ENCODE data around the gene SERPINF2.
A peak's percentile ranks its signal among the peaks of the same experiment; 100 is the strongest.
"Not testable (repeated sequence)": the region's sequence is repeated elsewhere in the genome, so short reads cannot be mapped to it uniquely, and the experiment has no call there.

Gene SERPINF2

GRCh38 chr17:1705004-1705403, 37.7 kb upstream of the SERPINF2 start:
- Mint-ChIP-seq H3K36me3 (ENCODE audit: low read depth) (no peaks in the 10 kb centered on the region), H3K9me3 (no peaks in the 10 kb centered on the region)

GRCh38 chr17:1707107-1707506, 35.6 kb upstream of the SERPINF2 start:
- TF ChIP-seq, protein P1, sequence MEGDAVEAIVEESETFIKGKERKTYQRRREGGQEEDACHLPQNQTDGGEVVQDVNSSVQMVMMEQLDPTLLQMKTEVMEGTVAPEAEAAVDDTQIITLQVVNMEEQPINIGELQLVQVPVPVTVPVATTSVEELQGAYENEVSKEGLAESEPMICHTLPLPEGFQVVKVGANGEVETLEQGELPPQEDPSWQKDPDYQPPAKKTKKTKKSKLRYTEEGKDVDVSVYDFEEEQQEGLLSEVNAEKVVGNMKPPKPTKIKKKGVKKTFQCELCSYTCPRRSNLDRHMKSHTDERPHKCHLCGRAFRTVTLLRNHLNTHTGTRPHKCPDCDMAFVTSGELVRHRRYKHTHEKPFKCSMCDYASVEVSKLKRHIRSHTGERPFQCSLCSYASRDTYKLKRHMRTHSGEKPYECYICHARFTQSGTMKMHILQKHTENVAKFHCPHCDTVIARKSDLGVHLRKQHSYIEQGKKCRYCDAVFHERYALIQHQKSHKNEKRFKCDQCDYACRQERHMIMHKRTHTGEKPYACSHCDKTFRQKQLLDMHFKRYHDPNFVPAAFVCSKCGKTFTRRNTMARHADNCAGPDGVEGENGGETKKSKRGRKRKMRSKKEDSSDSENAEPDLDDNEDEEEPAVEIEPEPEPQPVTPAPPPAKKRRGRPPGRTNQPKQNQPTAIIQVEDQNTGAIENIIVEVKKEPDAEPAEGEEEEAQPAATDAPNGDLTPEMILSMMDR (IDR thresholded peaks at IDR 0.05) = no peak
- no peak for DNase-seq
- peaks cover 34% of the 10 kb centered on the region for H3K4me1 Mint-ChIP-seq
- no peaks in the 10 kb centered on the region for H3K36me3 Mint-ChIP-seq (ENCODE audit: low read depth)
- H3K27ac Mint-ChIP-seq = no peak overlapping the region
- H3K27me3 Mint-ChIP-seq (ENCODE audit: low read depth, poor library complexity) = peaks cover 64% of the 10 kb centered on the region
- no peaks in the 10 kb centered on the region for H3K9me3 Mint-ChIP-seq
- H3K4me3 Mint-ChIP-seq = no peak overlapping the region

More at GRCh38 chr17:1705004-1705403, 37.7 kb upstream of the SERPINF2 start:
- no peak overlapping the region for H3K4me3 Mint-ChIP-seq
- peaks cover 57% of the 10 kb centered on the region for H3K27me3 Mint-ChIP-seq (ENCODE audit: low read depth, poor library complexity)
- no peak overlapping the region for H3K27ac Mint-ChIP-seq
- TF ChIP-seq, protein P1 (IDR thresholded peaks at IDR 0.05) = no peak
- no peak for DNase-seq
- H3K4me1 Mint-ChIP-seq = peaks cover 16% of the 10 kb centered on the region

- H3K4me3 Mint-ChIP-seq = peak overlapping the region; percentile 74
- H3K36me3 Mint-ChIP-seq (ENCODE audit: low read depth); DNase-seq; H3K27ac Mint-ChIP-seq; H3K9me3 Mint-ChIP-seq: not testable (repeated sequence)
- peaks cover 46% of the 10 kb centered on the region for H3K4me1 Mint-ChIP-seq
- H3K27me3 Mint-ChIP-seq (ENCODE audit: low read depth, poor library complexity) = peaks cover 58% of the 10 kb centered on the region
Measured at GRCh38 chr17:1708791-1709346, 33.8 kb upstream of the SERPINF2 start.

GRCh38 chr17:1709403-1709951, 33.2 kb upstream of the SERPINF2 start:
- H3K9me3 Mint-ChIP-seq = no peaks in the 10 kb centered on the region
- DNase-seq = no peak
- H3K36me3 Mint-ChIP-seq (ENCODE audit: low read depth) = no peaks in the 10 kb centered on the region
- H3K4me3 Mint-ChIP-seq = peak overlapping the region; percentile 74
- TF ChIP-seq, protein P1 (IDR thresholded peaks at IDR 0.05) = no peak
- H3K4me1 Mint-ChIP-seq = peaks cover 52% of the 10 kb centered on the region
- no peak overlapping the region for H3K27ac Mint-ChIP-seq
- H3K27me3 Mint-ChIP-seq (ENCODE audit: low read depth, poor library complexity) = peaks cover 53% of the 10 kb centered on the region

GRCh38 chr17:1709971-1710806, 32.5 kb upstream of the SERPINF2 start, which contains the start of gene TLCD2:
Gene TLCD2 (minus strand): TSS chr17:1710377. CDS start chr17:1710242, 135 bp downstream.
- DNase-seq = peak; percentile 77
- Mint-ChIP-seq H3K4me3 (peak within 1 kb of the TSS; percentile 77), H3K27ac (no peak within 1 kb of the TSS), H3K36me3 (ENCODE audit: low read depth) (no peaks in the 10 kb centered on the region), H3K27me3 (ENCODE audit: low read depth, poor library complexity) (peaks cover 49% of the 10 kb centered on the region), H3K9me3 (no peaks in the 10 kb centered on the region), H3K4me1 (peaks cover 56% of the 10 kb centered on the region)
- TF ChIP-seq, protein P1 (IDR thresholded peaks at IDR 0.05) = no peak

- TF ChIP-seq, protein P1 (IDR thresholded peaks at IDR 0.05) = no peak
- Mint-ChIP-seq H3K36me3 (ENCODE audit: low read depth) (no peaks in the 10 kb centered on the region), H3K9me3 (no peaks in the 10 kb centered on the region), H3K27me3 (ENCODE audit: low read depth, poor library complexity) (peaks cover 43% of the 10 kb centered on the region), H3K27ac (no peak overlapping the region), H3K4me3 (peak overlapping the region; percentile 77), H3K4me1 (peaks cover 54% of the 10 kb centered on the region)
- no peak for DNase-seq
Measured at GRCh38 chr17:1710807-1711553, 31.7 kb upstream of the SERPINF2 start.

All from nephron progenitor cell (in vitro differentiated cells).